K562 (cell line): ENCODE data around the gene MED29. TPM values are rescaled to one million over a fixed set of nuclear protein-coding genes. Genes with fewer than 3 reads are reported as not detected.

ENCODE experiments used
- CBFB ChIP-seq: sonication (generic); formaldehyde crosslinking; IDR thresholded peaks from 2 replicates; pipeline ENCODE4 v1.4.0; 2020; ENCODE audit warnings: mild to moderate bottlenecking, missing genetic modification reagents
- GATAD2B ChIP-seq: fragments of 450-650 bp; IDR thresholded peaks from 2 replicates; pipeline ENCODE4 v1.6.1; 2017; ENCODE audit warnings: mild to moderate bottlenecking, borderline replicate concordance
- HLTF ChIP-seq: fragments of 450-650 bp; IDR thresholded peaks from 2 replicates; pipeline ENCODE4 v1.6.1; 2016
- HMGN3 ChIP-seq: IDR thresholded peaks from 2 replicates; pipeline ENCODE4 v1.6.1; 2011; ENCODE audit warnings: borderline replicate concordance, low read depth, mild to moderate bottlenecking, mixed read lengths, low read length; ENCODE audit not compliant: insufficient read length; ENCODE audit errors: extremely low read depth
- MEF2A ChIP-seq: IDR thresholded peaks from 2 replicates; pipeline ENCODE4 v1.6.1; 2011; ENCODE audit warnings: low read depth, mild to moderate bottlenecking, low read length, moderate library complexity; ENCODE audit not compliant: control insufficient read depth
- OTX1 ChIP-seq: fragments of 450-650 bp; formaldehyde crosslinking; IDR thresholded peaks from 2 replicates; pipeline ENCODE4 v1.4.0; 2022; ENCODE audit warnings: mild to moderate bottlenecking
- SAP30 ChIP-seq: fragments of 200-600 bp; sonication (generic); IDR thresholded peaks from 2 replicates; pipeline ENCODE4 v1.6.1; 2012; ENCODE audit warnings: borderline replicate concordance, low read depth, mild to moderate bottlenecking, moderate library complexity, low read length, control low read depth, inconsistent platforms; ENCODE audit not compliant: insufficient read depth, poor library complexity, severe bottlenecking
- SIN3A ChIP-seq, 2 experiments: fragments of 150-350 bp in 1 of 2; IDR thresholded peaks; 2 replicates each; pipeline ENCODE4 v1.6.1; 2011 to 2016; ENCODE audit warnings: borderline replicate concordance in 2 of 2, low read depth in 2 of 2, low read length in 2 of 2, mild to moderate bottlenecking in 2 of 2, moderate library complexity in 2 of 2; ENCODE audit not compliant: control insufficient read depth in 1 of 2
- SUPT5H ChIP-seq: fragments of 450-650 bp; IDR thresholded peaks from 2 replicates; pipeline ENCODE4 v1.6.1; 2016
- ZNF347 ChIP-seq: fragments of 450-650 bp; formaldehyde crosslinking; IDR thresholded peaks from 2 replicates; pipeline ENCODE4 v1.4.0; 2020; ENCODE audit warnings: low read depth, mild to moderate bottlenecking, moderate library complexity
- polyA plus RNA-seq, 8 experiments: library from polyadenylated mRNA; depleted of rRNA in 4 of 8; stranded (reverse) in 5 of 8; unstranded in 3 of 8; fragments of >200 nt; fragmentation: Nextera tagmentation in 2 of 8; fragmentation: Illumina TruSeq in 1 of 8; extraction: Ambion mirVana in 2 of 8; extraction: Trizol in 1 of 8; gene quantifications; 2 replicates each; pipeline versions ENCODE4 v1.2.1 to v1.2.3, GENCODE V29; 2011 to 2014; ENCODE audit warnings: inconsistent platforms in 1 of 8, missing spikeins in 1 of 8
- total RNA-seq, 7 experiments: library from RNA; depleted of rRNA in 6 of 7; stranded (reverse); fragments of >200 nt in 6 of 7; fragmentation: Illumina TruSeq in 2 of 7; extraction: Trizol in 2 of 7; gene quantifications; 2 replicates each; pipeline versions ENCODE4 v1.2.1 to v1.2.3, GENCODE V29; 2011 to 2021; ENCODE audit warnings: low replicate concordance in 1 of 7
- TF ChIP-seq, protein P1 (sequence below), 2 experiments: IDR thresholded peaks; 2 replicates each; pipeline ENCODE4 v1.6.1; 2012; ENCODE audit warnings: improper control_type of control experiment in 2 of 2, low read depth in 2 of 2, low read length in 2 of 2, borderline replicate concordance in 1 of 2
- TF ChIP-seq, protein P2 (sequence below): fragments of 450-650 bp; IDR thresholded peaks from 2 replicates; pipeline ENCODE4 v1.6.1; 2016; ENCODE audit warnings: low read depth
- TF ChIP-seq, protein P3 (sequence below): sonication (generic); formaldehyde crosslinking; IDR thresholded peaks from 2 replicates; pipeline ENCODE4 v1.8.1; 2022; ENCODE audit warnings: missing genetic modification reagents
- TF ChIP-seq, protein P4 (sequence below): fragments of 450-650 bp; formaldehyde crosslinking; IDR thresholded peaks from 2 replicates; pipeline ENCODE4 v1.4.0; 2020; ENCODE audit warnings: mild to moderate bottlenecking, moderate library complexity

Gene MED29
- total and polyA plus RNA-seq, 9 of the 15 experiments (the other 6 are each of a cell fraction or from before 2014, with no cell fraction given): 1.8 to 22.6 (median 12.4) TPM

DNA sequence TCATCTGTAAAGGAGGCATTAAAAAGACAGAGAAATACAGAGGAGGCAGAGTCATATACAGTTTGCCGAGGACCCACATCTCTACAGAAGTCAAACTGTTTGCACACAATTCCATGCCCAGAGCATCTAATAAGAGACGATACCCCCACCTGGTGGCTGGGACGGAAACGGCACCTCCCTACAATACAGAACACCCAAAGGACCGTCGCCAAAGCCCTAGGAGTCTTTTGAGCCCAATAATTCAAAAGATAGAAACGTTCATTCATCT lies 20.6 kb downstream of the MED29 start (continued):
- TF ChIP-seq, protein P1, sequence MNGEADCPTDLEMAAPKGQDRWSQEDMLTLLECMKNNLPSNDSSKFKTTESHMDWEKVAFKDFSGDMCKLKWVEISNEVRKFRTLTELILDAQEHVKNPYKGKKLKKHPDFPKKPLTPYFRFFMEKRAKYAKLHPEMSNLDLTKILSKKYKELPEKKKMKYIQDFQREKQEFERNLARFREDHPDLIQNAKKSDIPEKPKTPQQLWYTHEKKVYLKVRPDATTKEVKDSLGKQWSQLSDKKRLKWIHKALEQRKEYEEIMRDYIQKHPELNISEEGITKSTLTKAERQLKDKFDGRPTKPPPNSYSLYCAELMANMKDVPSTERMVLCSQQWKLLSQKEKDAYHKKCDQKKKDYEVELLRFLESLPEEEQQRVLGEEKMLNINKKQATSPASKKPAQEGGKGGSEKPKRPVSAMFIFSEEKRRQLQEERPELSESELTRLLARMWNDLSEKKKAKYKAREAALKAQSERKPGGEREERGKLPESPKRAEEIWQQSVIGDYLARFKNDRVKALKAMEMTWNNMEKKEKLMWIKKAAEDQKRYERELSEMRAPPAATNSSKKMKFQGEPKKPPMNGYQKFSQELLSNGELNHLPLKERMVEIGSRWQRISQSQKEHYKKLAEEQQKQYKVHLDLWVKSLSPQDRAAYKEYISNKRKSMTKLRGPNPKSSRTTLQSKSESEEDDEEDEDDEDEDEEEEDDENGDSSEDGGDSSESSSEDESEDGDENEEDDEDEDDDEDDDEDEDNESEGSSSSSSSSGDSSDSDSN (IDR thresholded peaks at IDR 0.05; ENCODE audit: borderline replicate concordance in 1 of 2, low read depth in 2 of 2, low read length in 2 of 2): no peak
- TF ChIP-seq, protein P2, sequence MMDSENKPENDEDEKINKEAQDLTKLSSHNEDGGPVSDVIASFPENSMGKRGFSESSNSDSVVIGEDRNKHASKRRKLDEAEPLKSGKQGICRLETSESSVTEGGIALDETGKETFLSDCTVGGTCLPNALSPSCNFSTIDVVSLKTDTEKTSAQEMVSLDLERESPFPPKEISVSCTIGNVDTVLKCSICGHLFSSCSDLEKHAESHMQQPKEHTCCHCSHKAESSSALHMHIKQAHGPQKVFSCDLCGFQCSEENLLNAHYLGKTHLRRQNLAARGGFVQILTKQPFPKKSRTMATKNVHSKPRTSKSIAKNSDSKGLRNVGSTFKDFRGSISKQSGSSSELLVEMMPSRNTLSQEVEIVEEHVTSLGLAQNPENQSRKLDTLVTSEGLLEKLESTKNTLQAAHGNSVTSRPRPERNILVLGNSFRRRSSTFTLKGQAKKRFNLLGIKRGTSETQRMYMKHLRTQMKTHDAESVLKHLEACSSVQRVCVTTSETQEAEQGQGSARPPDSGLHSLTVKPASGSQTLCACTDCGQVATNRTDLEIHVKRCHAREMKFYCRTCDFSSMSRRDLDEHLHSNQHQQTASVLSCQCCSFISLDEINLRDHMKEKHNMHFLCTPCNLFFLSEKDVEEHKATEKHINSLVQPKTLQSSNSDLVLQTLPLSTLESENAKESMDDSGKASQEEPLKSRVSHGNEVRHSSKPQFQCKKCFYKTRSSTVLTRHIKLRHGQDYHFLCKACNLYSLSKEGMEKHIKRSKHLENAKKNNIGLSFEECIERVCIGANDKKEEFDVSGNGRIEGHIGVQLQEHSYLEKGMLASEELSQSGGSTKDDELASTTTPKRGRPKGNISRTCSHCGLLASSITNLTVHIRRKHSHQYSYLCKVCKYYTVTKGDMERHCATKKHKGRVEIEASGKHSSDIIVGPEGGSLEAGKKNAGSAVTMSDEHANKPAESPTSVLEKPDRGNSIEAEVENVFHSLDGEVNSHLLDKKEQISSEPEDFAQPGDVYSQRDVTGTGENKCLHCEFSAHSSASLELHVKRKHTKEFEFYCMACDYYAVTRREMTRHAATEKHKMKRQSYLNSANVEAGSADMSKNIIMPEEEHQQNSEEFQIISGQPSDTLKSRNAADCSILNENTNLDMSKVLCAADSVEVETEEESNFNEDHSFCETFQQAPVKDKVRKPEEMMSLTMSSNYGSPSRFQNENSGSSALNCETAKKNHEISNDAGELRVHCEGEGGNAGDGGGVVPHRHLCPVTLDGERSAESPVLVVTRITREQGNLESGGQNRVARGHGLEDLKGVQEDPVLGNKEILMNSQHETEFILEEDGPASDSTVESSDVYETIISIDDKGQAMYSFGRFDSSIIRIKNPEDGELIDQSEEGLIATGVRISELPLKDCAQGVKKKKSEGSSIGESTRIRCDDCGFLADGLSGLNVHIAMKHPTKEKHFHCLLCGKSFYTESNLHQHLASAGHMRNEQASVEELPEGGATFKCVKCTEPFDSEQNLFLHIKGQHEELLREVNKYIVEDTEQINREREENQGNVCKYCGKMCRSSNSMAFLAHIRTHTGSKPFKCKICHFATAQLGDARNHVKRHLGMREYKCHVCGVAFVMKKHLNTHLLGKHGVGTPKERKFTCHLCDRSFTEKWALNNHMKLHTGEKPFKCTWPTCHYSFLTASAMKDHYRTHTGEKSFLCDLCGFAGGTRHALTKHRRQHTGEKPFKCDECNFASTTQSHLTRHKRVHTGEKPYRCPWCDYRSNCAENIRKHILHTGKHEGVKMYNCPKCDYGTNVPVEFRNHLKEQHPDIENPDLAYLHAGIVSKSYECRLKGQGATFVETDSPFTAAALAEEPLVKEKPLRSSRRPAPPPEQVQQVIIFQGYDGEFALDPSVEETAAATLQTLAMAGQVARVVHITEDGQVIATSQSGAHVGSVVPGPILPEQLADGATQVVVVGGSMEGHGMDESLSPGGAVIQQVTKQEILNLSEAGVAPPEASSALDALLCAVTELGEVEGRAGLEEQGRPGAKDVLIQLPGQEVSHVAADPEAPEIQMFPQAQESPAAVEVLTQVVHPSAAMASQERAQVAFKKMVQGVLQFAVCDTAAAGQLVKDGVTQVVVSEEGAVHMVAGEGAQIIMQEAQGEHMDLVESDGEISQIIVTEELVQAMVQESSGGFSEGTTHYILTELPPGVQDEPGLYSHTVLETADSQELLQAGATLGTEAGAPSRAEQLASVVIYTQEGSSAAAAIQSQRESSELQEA: no peak
- TF ChIP-seq HLTF (no peak), SUPT5H (no peak), CBFB (CRISPR knock-in tag) (no peak), SIN3A (IDR thresholded peaks at IDR 0.05; ENCODE audit: borderline replicate concordance in 2 of 2, control insufficient read depth in 1 of 2, low read depth in 2 of 2, low read length in 2 of 2) (no peak), SAP30 (no peak), HMGN3 (no peak), OTX1 (CRISPR knock-in tag) (no peak), GATAD2B (peak; percentile 72; the same call in 1 of the 2 replicates), ZNF347 (CRISPR knock-in tag) (no peak), MEF2A (no peak)
- TF ChIP-seq, protein P3, sequence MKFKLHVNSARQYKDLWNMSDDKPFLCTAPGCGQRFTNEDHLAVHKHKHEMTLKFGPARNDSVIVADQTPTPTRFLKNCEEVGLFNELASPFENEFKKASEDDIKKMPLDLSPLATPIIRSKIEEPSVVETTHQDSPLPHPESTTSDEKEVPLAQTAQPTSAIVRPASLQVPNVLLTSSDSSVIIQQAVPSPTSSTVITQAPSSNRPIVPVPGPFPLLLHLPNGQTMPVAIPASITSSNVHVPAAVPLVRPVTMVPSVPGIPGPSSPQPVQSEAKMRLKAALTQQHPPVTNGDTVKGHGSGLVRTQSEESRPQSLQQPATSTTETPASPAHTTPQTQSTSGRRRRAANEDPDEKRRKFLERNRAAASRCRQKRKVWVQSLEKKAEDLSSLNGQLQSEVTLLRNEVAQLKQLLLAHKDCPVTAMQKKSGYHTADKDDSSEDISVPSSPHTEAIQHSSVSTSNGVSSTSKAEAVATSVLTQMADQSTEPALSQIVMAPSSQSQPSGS (CRISPR knock-in tag): no peak
- TF ChIP-seq, protein P4, sequence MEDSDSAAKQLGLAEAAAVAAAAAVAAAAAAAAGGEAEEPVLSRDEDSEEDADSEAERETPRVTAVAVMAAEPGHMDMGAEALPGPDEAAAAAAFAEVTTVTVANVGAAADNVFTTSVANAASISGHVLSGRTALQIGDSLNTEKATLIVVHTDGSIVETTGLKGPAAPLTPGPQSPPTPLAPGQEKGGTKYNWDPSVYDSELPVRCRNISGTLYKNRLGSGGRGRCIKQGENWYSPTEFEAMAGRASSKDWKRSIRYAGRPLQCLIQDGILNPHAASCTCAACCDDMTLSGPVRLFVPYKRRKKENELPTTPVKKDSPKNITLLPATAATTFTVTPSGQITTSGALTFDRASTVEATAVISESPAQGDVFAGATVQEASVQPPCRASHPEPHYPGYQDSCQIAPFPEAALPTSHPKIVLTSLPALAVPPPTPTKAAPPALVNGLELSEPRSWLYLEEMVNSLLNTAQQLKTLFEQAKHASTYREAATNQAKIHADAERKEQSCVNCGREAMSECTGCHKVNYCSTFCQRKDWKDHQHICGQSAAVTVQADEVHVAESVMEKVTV (CRISPR knock-in tag): peak; percentile 98
